SK-N-MC (cell line): ENCODE data around the gene FAM107B.

Source experiments
- EZH2 ChIP-seq: fragments of 200-600 bp; sonication (generic); IDR thresholded peaks from one replicate; pipeline ENCODE4 v1.6.1; 2017; ENCODE audit warnings: antibody characterized with exemption
- FOXP2 ChIP-seq: optimal IDR thresholded peaks from 2 replicates; pipeline ENCODE3; 2011; ENCODE audit warnings: mild to moderate bottlenecking, moderate library complexity; ENCODE audit not compliant: insufficient read depth; ENCODE audit errors: extremely low read length, control extremely low read depth
- POLR2AphosphoS5 ChIP-seq: IDR thresholded peaks from 2 replicates; pipeline ENCODE4 v1.6.1; 2012; ENCODE audit warnings: mild to moderate bottlenecking, low read depth, low read length, borderline replicate concordance

DNA sequence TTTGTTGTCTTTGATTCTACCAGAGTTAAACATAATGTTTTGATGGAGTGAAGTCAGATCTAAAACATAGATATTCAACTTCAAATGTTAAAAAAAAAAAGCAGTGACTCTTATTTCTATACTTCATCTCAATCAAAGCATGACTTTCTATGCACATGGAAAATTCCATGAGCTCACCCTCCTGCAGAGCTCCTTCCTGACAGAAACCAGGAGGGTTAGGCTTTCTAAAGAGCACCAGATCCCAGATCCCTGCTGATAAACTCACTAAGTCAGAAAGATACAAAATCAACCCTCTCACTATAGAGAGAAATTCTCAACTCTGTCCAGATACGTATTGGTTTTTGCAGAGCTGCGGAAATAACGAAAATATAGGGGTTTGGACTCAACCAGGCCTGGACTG, 122.6 kb downstream of the FAM107B start:
- no peak for TF ChIP-seq POLR2AphosphoS5
- TF ChIP-seq EZH2 = no peak
- no peak for TF ChIP-seq FOXP2
